ENCODE results near the gene SEPTIN12.
"Not testable (repeated sequence)": the region's sequence is repeated elsewhere in the genome, so short reads cannot be mapped to it uniquely, and the experiment has no call there.

SEPTIN12 gene

GRCh38 chr16:4752351-4753100 lies 35.6 kb downstream of the SEPTIN12 start:
- DNase-seq: no peak

GRCh38 chr16:4750896-4751295 lies 37.2 kb downstream of the SEPTIN12 start:
- DNase-seq: no peak

DNA sequence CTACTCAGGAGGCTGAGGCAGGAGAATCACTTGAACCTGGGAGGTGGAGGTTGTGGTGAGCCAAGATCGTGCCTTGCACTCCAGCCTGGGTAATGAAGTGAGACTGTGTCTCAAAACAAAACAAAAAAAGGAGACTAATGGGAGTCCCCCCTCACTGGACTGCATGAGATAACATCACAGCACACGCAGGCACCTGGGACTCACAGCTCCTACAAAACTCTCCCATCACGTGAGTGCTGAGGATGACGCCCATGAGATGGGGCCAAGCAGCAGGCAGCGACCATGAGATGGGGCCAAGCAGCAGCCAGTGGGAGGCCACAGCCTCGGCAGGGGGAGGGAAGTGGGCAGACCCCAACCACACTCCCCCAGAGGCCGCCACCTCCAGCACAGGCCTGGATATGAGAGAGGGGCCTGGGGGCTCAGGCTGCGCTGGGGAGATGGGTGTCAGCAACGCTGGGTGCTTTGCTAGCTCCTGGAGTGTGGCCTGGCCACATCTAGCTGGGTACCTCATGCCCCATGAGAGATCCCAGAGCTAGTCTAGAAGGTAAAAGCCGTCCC lies 38.4 kb downstream of the SEPTIN12 start:
- no peak for DNase-seq

- no peak for DNase-seq
Measured at GRCh38 chr16:4748682-4749411, 39.3 kb downstream of the SEPTIN12 start.

DNA sequence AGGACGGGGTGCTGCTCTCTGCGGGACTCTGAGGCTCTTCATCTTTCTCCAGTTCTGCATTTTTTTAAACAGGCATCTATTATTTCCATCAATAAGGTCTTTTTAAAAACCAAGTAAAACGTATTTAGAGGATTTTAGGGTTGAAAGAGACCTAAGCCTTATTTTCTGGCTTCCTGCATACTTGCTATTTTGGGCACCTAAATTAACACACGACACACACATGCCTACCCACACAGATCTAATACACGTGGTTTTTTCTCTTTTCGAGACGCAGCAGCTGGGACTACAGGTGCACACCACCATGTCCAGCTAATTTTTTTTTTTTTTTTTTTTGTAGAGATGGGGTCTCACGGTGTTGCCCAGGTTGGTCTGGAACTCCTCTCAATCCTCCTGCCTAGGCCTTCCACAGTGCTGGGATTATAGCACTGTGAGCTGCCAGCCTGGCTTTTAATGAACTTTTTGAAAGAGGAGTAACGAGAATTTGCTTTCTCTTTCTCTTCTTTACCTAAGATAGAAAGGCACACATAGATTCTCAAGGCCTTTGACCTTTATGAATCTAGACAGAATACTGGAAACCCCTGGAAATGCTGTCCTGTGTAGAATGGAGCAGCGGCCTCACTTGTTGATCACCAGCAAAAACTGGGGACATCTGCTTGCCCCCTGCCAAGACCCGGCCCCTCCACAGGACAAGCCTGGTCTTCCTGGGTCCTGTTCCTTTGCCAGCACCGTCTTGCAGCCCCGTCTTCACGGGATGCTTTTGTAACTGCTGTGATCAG lies 40.1 kb downstream of the SEPTIN12 start:
- no peak for DNase-seq

- no peak for DNase-seq
Measured at GRCh38 chr16:4746991-4747574, 41.1 kb downstream of the SEPTIN12 start.

DNA sequence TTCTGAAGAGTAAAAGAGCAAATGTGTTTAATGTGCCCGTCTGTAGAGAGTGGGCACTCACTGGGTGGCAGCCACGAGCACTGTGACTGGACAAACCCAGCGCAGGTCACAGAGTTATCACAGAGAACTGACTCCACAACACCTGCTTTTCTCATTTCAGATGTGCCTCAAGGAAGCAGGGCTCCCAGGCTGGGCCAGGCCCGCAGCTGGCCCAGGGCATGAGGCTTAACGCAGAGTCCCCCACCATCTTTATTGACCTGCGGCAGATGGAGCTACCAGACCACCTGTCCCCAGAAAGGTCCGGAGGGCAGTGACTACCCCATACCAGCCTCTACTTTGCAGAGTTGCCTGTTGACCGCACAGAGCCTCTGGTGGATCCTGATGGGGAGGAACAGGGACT lies 41.9 kb downstream of the SEPTIN12 start:
- no peak for DNase-seq

- no peak for DNase-seq
Measured at GRCh38 chr16:4745274-4745569, 42.9 kb downstream of the SEPTIN12 start.

- no peak for DNase-seq
Measured at GRCh38 chr16:4744555-4745273, 43.4 kb downstream of the SEPTIN12 start.

- DNase-seq: no peak
Measured at GRCh38 chr16:4743226-4743878, 44.8 kb downstream of the SEPTIN12 start.

DNA sequence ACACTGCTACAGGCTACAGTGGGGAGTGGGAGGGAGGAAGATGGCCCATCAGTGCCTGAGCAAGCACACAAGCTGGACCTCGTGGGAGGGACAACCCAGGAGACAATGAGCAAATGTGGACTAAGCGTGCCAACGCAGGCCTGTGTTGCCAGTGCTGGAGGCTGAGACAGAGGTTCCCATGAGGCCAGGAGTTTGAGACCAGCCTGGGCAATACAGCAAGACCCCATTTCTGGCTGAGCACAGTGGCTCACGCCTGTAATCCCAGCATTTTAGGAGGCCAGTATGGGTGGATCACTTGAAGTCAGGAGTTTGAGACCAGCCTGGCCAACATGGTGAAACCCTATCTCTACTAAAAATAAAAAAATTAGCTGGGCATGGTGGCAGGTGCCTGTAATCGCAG lies 49.8 kb downstream of the SEPTIN12 start:
- not testable (repeated sequence) for DNase-seq

DNA sequence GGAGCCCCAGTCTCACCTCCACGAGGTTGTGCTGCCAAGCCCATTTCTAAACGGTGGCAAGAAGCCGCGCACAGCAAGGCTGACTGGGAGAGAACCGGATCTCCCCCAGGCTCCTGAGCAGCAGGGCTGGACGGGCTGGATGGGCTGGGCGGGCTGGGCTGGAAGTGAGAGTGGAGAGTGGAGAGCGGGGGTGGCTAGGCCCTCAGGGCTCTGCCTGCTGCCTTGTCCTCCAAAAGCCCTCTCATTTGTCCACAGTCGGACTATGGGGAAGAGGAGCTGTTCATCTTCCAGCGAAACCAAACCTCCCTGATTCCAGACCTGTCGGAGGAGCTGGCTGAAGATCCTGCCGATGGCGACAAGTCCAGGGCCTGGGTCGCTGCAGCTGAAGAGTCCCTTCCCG lies 50.6 kb downstream of the SEPTIN12 start:
- DNase-seq: no peak

- no peak for DNase-seq
Measured at GRCh38 chr16:4736546-4736945, 51.6 kb downstream of the SEPTIN12 start.

- DNase-seq: peak; percentile 69
Measured at GRCh38 chr16:4734730-4735535, 53.2 kb downstream of the SEPTIN12 start.

- peak; percentile 92 for DNase-seq
Measured at GRCh38 chr16:4734063-4734729, 53.9 kb downstream of the SEPTIN12 start, which contains the start of the genes ANKS3 and DNAAF8. TSS of gene ANKS3 (minus strand) at chr16:4734271. CDS start at chr16:4730149, 4,122 bp downstream. TSS of gene DNAAF8 (plus strand) at chr16:4734537. CDS start at chr16:4736515, 1,978 bp downstream.

DNA sequence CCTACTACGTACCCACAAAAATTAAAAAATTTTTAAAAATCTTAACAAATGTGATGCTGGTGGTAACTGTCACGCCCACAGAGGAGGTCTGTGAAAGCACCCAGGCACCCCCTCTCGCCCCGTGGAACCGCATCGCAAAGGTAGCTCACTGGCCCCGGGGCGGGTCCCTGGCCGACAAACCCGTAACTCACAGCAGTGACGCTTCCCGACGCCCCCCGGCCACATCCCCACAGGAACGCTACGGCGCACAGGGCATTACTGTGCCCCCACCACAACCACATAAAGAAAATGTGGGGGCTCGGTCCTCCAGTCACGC lies 54.4 kb downstream of the SEPTIN12 start:
- no peak for DNase-seq

- no peak for DNase-seq
Measured at GRCh38 chr16:4733211-4733742, 54.9 kb downstream of the SEPTIN12 start.

- DNase-seq: no peak
Measured at GRCh38 chr16:4729876-4730275, 58.3 kb downstream of the SEPTIN12 start.

GRCh38 chr16:4728676-4729075 lies 59.5 kb downstream of the SEPTIN12 start:
- DNase-seq: no peak
